ENCODE measurements around the gene VEPH1.

Gene VEPH1

DNA sequence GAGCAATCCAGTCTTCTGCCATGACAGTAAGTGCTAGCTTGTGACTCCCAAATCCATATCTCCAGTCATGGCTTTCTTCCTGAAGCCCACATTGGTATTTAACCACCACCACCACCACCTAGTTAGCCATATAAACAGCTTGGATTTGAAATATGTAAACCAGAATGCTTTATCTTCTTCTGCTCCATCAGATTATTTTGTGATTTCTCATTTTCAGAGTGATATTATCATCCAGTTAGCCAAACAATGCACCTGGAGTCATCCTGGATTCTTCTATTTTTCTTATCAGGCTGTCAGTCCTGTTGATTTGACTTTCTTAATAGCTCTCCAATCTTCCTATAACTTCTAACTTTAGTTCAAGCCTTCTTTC, 190.9 kb downstream of the VEPH1 start:
- no peak overlapping the region for H3K4me2 ChIP-seq (ENCODE audit: insufficient read depth, low read length)
- no peaks in the 10 kb centered on the region for H3K27me3 ChIP-seq (ENCODE audit: insufficient read depth, low read length, poor library complexity)
- TF ChIP-seq EZH2 (IDR thresholded peaks at IDR 0.05; ENCODE audit: borderline replicate concordance, low read depth, low read length, severe bottlenecking) = no peak
- no peak for TF ChIP-seq CTCF (IDR thresholded peaks at IDR 0.05; ENCODE audit: borderline replicate concordance, extremely low read depth, low read length, poor library complexity, severe bottlenecking)
- H3K27ac ChIP-seq (ENCODE audit: low read length) = no peak overlapping the region
- no peaks in the 10 kb centered on the region for H3K79me2 ChIP-seq (ENCODE audit: insufficient read depth, low read length)
- no peaks in the 10 kb centered on the region for H3K36me3 ChIP-seq (ENCODE audit: insufficient read depth, low read length)
- H3K9me3 ChIP-seq (ENCODE audit: insufficient read depth, low read length, severe bottlenecking) = no peaks in the 10 kb centered on the region
- H4K20me1 ChIP-seq (ENCODE audit: insufficient read depth, low read length) = no peaks in the 10 kb centered on the region
- H3K4me1 ChIP-seq (ENCODE audit: insufficient read depth, low read length) = no peaks in the 10 kb centered on the region
- no peak overlapping the region for H3K4me3 ChIP-seq (ENCODE audit: low read depth in 1 of 2, low read length in 2 of 2)
- no peak for ATAC-seq (ENCODE audit: insufficient read depth, low read depth)
- no peak for DNase-seq
- no peak overlapping the region for H2AFZ ChIP-seq (ENCODE audit: low read depth, low read length)
- H3K9ac ChIP-seq (ENCODE audit: low read depth, low read length) = no peak overlapping the region

DNA sequence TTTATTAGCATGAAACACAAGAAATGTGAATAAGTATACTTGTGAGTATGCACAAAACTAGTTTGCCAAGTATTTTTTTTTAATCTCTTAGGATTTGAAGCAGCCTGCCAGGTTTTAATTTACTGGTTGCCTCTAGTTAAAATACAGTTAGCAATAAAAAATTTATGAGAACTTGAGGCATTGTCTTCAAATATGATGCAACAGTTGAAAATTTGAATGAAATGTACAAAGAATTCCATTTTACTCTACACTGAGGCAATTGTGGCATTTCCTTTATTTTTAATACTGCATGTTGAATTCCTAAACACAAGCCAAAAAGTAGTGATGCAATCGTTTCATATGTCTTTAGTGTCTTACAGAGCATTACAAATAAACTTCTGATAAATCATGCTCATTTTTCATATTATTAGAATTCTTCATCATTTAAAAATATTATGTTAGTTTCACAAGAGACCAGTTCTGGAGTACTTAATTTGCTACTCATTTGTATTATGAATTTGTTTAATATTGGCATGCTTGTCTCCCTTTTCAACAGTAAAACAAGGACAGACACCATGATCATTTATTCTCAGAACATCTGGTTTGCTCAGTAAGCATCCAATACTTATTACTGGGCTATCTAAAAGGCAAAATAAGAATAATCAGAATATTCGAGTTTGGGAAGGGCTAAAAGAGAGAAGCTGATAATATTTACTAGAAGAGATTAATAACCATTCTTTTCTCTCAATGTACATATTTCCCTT, 191.4 kb downstream of the VEPH1 start:
- Histone ChIP-seq H3K4me1 (ENCODE audit: insufficient read depth, low read length) (no peaks in the 10 kb centered on the region), H3K9me3 (ENCODE audit: insufficient read depth, low read length, severe bottlenecking) (no peaks in the 10 kb centered on the region), H3K4me3 (ENCODE audit: low read depth in 1 of 2, low read length in 2 of 2) (no peak overlapping the region), H4K20me1 (ENCODE audit: insufficient read depth, low read length) (no peaks in the 10 kb centered on the region), H3K27me3 (ENCODE audit: insufficient read depth, low read length, poor library complexity) (no peaks in the 10 kb centered on the region), H3K27ac (ENCODE audit: low read length) (no peak overlapping the region), H3K79me2 (ENCODE audit: insufficient read depth, low read length) (no peaks in the 10 kb centered on the region), H3K9ac (ENCODE audit: low read depth, low read length) (no peak overlapping the region), H3K4me2 (ENCODE audit: insufficient read depth, low read length) (no peak overlapping the region), H2AFZ (ENCODE audit: low read depth, low read length) (no peak overlapping the region), H3K36me3 (ENCODE audit: insufficient read depth, low read length) (no peaks in the 10 kb centered on the region)
- TF ChIP-seq EZH2 (IDR thresholded peaks at IDR 0.05; ENCODE audit: borderline replicate concordance, low read depth, low read length, severe bottlenecking) = no peak
- ATAC-seq (ENCODE audit: insufficient read depth, low read depth) (no peak), DNase-seq (no peak)

GRCh38 chr3:157310329-157311052, 192.7 kb downstream of the VEPH1 start:
- Histone ChIP-seq H4K20me1 (ENCODE audit: insufficient read depth, low read length) (no peaks in the 10 kb centered on the region), H3K4me1 (ENCODE audit: insufficient read depth, low read length) (no peaks in the 10 kb centered on the region), H3K79me2 (ENCODE audit: insufficient read depth, low read length) (no peaks in the 10 kb centered on the region), H3K27ac (ENCODE audit: low read length) (no peak overlapping the region), H2AFZ (ENCODE audit: low read depth, low read length) (no peak overlapping the region), H3K4me3 (ENCODE audit: low read depth in 1 of 2, low read length in 2 of 2) (no peak overlapping the region), H3K27me3 (ENCODE audit: insufficient read depth, low read length, poor library complexity) (no peaks in the 10 kb centered on the region), H3K9me3 (ENCODE audit: insufficient read depth, low read length, severe bottlenecking) (no peaks in the 10 kb centered on the region), H3K36me3 (ENCODE audit: insufficient read depth, low read length) (no peaks in the 10 kb centered on the region), H3K4me2 (ENCODE audit: insufficient read depth, low read length) (no peak overlapping the region), H3K9ac (ENCODE audit: low read depth, low read length) (no peak overlapping the region)
- ATAC-seq (ENCODE audit: insufficient read depth, low read depth) (no peak), DNase-seq (no peak)
- no peak for TF ChIP-seq CTCF (IDR thresholded peaks at IDR 0.05; ENCODE audit: borderline replicate concordance, extremely low read depth, low read length, poor library complexity, severe bottlenecking)
- no peak for TF ChIP-seq EZH2 (IDR thresholded peaks at IDR 0.05; ENCODE audit: borderline replicate concordance, low read depth, low read length, severe bottlenecking)

DNA sequence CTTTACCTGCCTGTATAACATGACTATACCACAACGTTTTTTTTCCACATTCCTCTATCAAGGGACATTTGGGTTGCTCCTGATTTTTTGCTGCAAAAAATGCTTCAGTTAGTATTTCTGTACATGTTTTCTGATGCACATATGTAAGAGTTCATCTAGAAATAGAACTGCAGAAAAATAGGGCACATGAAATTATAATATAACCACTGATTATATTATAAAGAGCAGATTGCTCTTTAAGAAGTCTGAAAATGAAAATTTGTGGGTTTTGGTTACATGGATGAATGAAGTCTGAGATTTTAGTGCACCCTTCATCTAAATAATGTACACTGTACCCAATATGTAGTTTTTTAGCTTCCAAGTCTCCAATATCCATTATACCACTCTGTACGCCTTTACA, 196.7 kb downstream of the VEPH1 start:
- TF ChIP-seq CTCF (IDR thresholded peaks at IDR 0.05; ENCODE audit: borderline replicate concordance, extremely low read depth, low read length, poor library complexity, severe bottlenecking) (no peak), EZH2 (IDR thresholded peaks at IDR 0.05; ENCODE audit: borderline replicate concordance, low read depth, low read length, severe bottlenecking) (no peak)
- Histone ChIP-seq H3K79me2 (ENCODE audit: insufficient read depth, low read length) (no peaks in the 10 kb centered on the region), H3K4me1 (ENCODE audit: insufficient read depth, low read length) (no peaks in the 10 kb centered on the region), H3K36me3 (ENCODE audit: insufficient read depth, low read length) (no peaks in the 10 kb centered on the region), H3K4me2 (ENCODE audit: insufficient read depth, low read length) (no peak overlapping the region), H3K9me3 (ENCODE audit: insufficient read depth, low read length, severe bottlenecking) (no peaks in the 10 kb centered on the region), H3K27me3 (ENCODE audit: insufficient read depth, low read length, poor library complexity) (no peaks in the 10 kb centered on the region), H3K9ac (ENCODE audit: low read depth, low read length) (no peak overlapping the region), H4K20me1 (ENCODE audit: insufficient read depth, low read length) (no peaks in the 10 kb centered on the region), H2AFZ (ENCODE audit: low read depth, low read length) (no peak overlapping the region), H3K4me3 (ENCODE audit: low read depth in 1 of 2, low read length in 2 of 2) (no peak overlapping the region), H3K27ac (ENCODE audit: low read length) (no peak overlapping the region)
- no peak for DNase-seq
- no peak for ATAC-seq (ENCODE audit: insufficient read depth, low read depth)

Measured in DND-41 (cell line).